MG63 (cell line): Measurements from ENCODE around the gene FYCO1. TPM values are rescaled to one million over a fixed set of nuclear protein-coding genes. Genes with fewer than 3 reads are reported as not detected.
"Not testable (repeated sequence)": the region's sequence is repeated elsewhere in the genome, so short reads cannot be mapped to it uniquely, and the experiment has no call there.

Experiments
- DNase-seq: peaks from one replicate; pipeline ENCODE4 v3.0.0-alpha.2; 2020
- H3K27me3 ChIP-seq: fragments of 250-450 bp; sonication (Bioruptor Pico); 2 replicates; pipeline ENCODE4 v1.5.1; 2020; ENCODE audit warnings: mild to moderate bottlenecking, moderate library complexity
- H3K36me3 ChIP-seq: fragments of 250-450 bp; sonication (Bioruptor Pico); 2 replicates; pipeline ENCODE4 v1.5.1; 2020; ENCODE audit warnings: mild to moderate bottlenecking, moderate library complexity
- H3K4me3 ChIP-seq: fragments of 250-450 bp; sonication (Bioruptor Pico); 2 replicates; pipeline ENCODE4 v1.5.1; 2020; ENCODE audit warnings: mild to moderate bottlenecking, moderate library complexity
- H3K9me3 ChIP-seq: fragments of 250-450 bp; sonication (Bioruptor Pico); 2 replicates; pipeline ENCODE4 v1.5.1; 2020; ENCODE audit warnings: mild to moderate bottlenecking, moderate library complexity
- total RNA-seq: library from RNA; depleted of rRNA; stranded (reverse); fragments of >200 nt; shearing (Covaris generic); gene quantifications from 2 replicates; pipeline ENCODE4 v1.2.3, GENCODE V29; 2014; ENCODE audit warnings: low replicate concordance; rRNA removed

FYCO1 gene
- total RNA-seq: 10.5 and 12.6 TPM in 2 replicates

DNA sequence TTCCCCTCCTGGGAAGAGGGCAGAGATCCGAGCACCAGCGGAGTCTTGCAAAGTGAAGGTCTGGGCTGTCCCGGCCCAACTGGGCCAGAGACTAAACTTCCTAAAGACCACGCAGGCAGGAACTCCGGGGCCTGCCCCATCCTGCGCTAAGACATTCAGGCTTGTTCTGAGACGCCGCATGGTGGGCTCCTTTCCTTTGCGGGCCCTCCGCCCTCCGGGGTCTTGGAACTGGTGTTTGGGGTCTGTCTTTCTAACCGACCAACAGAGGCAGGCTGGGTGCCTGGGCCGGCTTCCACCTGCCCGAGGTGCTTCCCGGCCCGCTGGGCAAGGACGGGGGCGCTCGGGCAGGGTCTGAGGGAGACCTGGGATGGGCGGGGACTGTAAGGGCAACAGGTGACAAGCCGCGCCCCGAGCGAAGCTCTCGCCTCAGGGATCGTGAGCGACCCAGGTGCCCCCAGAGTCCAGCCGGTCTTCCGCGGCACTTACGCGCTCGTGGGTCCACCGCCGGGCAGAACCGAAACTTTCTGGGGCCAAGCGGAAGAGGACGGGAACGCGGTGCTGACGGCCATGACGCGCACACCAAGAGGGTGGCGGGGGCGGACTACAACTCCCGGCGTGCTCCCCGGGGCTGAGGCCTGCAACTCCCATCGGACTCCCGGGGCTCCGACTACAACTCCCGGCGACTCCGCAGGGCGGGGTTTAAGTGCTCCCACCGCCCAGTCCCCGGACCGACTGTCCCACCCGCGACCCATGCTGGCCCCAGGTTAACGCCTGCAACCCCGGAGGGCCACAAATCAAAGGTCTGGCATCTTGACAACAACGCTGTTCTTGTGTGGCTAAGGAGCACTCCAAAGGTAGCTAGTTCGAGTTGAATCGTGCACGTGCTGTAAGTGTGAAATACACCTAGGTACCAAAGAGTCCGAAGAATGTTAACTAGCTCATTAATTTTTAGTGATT lies at the start of gene FYCO1:
FYCO1 (minus strand) TSS at position 589 of the 957 bp plus-strand sequence. CDS start 10,914 bp downstream, outside the sequence.
- DNase-seq: peak; percentile 91
- Histone ChIP-seq H3K36me3 (no peaks in the 10 kb centered on the region), H3K4me3 (peak within 1 kb of the TSS; percentile 73), H3K9me3 (no peaks in the 10 kb centered on the region), H3K27me3 (no peaks in the 10 kb centered on the region)

GRCh38 chr3:46038916-46039315 lies 43.3 kb upstream of the FYCO1 start:
- DNase-seq: no peak

DNA sequence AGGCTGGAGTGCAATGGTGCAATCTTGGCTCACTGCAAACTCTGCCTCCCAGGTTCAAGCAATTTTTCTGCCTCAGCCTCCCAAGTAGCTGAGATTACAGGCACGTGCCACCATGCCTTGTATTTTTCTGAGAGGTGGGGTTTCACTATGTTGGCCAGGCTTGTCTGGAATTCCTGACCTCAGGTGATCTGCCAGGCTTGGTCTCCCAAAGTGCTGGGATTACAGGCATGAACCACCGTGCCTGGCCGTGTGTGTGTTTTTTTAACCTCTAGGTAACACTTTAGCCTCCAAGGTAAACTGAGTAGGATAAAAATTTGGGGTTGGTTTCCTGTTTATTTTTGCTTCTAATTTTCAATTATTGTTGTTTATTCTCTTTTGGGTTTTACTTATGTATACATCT lies 42.4 kb upstream of the FYCO1 start:
- not testable (repeated sequence) for DNase-seq, H3K36me3 ChIP-seq, H3K27me3 ChIP-seq, H3K4me3 ChIP-seq, H3K9me3 ChIP-seq

More at GRCh38 chr3:46038916-46039315, 43.3 kb upstream of the FYCO1 start:
- Histone ChIP-seq H3K27me3 (no peaks in the 10 kb centered on the region), H3K4me3 (no peak overlapping the region), H3K9me3 (no peaks in the 10 kb centered on the region), H3K36me3 (no peaks in the 10 kb centered on the region)

- no peak for DNase-seq
- H3K27me3 ChIP-seq: no peaks in the 10 kb centered on the region
- H3K36me3 ChIP-seq: no peaks in the 10 kb centered on the region
- no peak overlapping the region for H3K4me3 ChIP-seq
- H3K9me3 ChIP-seq: no peaks in the 10 kb centered on the region
Observed at GRCh38 chr3:46036191-46036590, 40.6 kb upstream of the FYCO1 start.

GRCh38 chr3:46031747-46032146 lies 36.1 kb upstream of the FYCO1 start:
- Histone ChIP-seq H3K27me3 (no peaks in the 10 kb centered on the region), H3K36me3 (no peaks in the 10 kb centered on the region), H3K4me3 (no peak overlapping the region), H3K9me3 (peaks cover 2% of the 10 kb centered on the region; the same call in 1 of the 2 replicates)
- no peak for DNase-seq

DNA sequence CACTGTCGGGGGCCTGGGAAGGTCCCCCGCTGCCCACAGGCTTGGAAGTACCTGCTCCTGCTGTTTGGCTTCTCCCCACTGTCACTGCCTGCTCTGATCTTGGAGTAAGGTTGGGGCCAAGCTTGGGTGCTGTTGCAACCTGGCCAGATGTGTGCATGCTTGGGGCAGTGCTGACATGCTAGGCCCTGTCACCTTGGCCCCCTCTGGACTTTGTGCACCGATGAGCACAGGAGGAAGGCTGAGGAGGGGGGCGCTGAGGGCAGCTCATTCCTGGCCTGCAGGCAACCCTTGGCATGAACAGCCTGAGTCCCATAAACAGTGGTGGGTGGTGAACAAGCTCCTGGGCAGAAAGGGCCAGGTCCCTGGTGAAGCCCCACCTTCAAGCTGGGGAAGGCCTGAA lies 35.6 kb upstream of the FYCO1 start:
- no peaks in the 10 kb centered on the region for H3K27me3 ChIP-seq
- no peak overlapping the region for H3K4me3 ChIP-seq
- no peak for DNase-seq
- H3K9me3 ChIP-seq: peaks cover 2% of the 10 kb centered on the region; the same call in 1 of the 2 replicates
- H3K36me3 ChIP-seq: no peaks in the 10 kb centered on the region

GRCh38 chr3:46030626-46031025 lies 35.0 kb upstream of the FYCO1 start:
- Histone ChIP-seq H3K36me3 (no peaks in the 10 kb centered on the region), H3K9me3 (peaks cover 2% of the 10 kb centered on the region; the same call in 1 of the 2 replicates), H3K27me3 (no peaks in the 10 kb centered on the region), H3K4me3 (no peak overlapping the region)
- DNase-seq: no peak

DNA sequence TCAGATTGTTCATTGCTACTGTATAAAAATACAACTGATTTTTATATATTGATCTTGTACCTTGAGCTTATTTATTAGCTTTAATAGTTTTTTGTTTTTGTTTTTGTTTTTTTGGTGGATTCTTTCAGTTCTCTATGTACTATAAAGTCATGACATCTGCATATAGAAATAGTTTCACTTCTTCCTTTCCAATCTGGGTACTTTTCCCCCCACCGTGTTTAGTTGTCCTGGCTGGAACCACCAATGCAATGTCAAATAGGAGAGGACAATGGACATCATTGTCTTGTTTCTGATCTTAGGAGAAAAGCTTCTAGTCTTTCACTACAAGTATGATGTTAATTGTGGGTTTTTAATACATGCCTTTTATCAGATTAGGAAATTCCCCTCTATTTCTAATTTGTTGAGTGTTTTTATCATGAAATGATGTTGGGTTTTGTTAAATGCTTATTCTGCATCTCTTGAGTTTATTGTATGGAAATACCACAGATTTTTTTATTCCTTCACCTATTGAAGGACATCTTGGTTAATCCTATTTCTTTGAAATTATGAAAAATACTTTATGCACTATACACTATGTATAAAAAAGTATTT lies 34.4 kb upstream of the FYCO1 start:
- no peaks in the 10 kb centered on the region for H3K36me3 ChIP-seq
- H3K9me3 ChIP-seq: peaks cover 2% of the 10 kb centered on the region; the same call in 1 of the 2 replicates
- H3K4me3 ChIP-seq: no peak overlapping the region
- H3K27me3 ChIP-seq: no peaks in the 10 kb centered on the region
- DNase-seq: no peak

DNA sequence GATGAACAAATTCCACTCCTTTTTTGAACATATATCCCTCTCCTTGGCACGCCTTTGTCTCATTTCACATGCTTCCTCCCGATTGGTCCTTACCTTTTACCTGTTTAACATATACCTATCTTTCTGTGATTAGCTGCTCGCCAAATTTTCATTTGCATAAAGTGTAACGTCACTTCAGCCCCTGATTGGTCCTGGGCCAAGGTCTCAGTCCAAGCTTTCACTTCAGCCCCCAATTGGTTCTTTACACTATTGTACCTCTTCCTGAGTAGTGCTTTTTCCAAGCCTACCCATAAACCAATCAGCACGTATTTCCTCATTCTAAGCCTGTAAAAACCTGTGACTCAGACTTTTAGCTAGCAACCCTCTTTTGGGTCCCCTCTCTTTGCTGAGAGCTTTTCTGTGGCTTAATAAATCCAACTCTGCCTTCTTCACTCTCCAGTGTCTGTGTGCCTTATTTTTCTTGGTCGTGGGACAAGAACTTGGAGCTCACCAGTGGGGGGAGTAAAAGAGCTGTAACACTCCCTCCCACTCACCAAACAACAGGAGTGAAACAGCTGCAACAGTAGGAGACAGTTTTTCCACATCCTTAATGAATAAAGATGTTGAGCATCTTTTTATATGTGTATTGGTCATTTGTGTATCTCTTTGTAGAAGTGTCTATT lies 32.2 kb upstream of the FYCO1 start:
- Histone ChIP-seq H3K36me3 (no peaks in the 10 kb centered on the region), H3K9me3 (peaks cover 2% of the 10 kb centered on the region; the same call in 1 of the 2 replicates), H3K4me3 (no peak overlapping the region), H3K27me3 (no peaks in the 10 kb centered on the region)
- no peak for DNase-seq

- Histone ChIP-seq H3K9me3 (peaks cover 2% of the 10 kb centered on the region; the same call in 1 of the 2 replicates), H3K27me3 (no peaks in the 10 kb centered on the region), H3K36me3 (no peaks in the 10 kb centered on the region), H3K4me3 (no peak within 1 kb of the TSS)
- DNase-seq: no peak
Observed at GRCh38 chr3:46027021-46027705, 31.5 kb upstream of the FYCO1 start, which contains the start of gene XCR1. TSS of gene XCR1 (minus strand) at chr3:46027483. CDS start at chr3:46021947, 5,536 bp downstream.

DNA sequence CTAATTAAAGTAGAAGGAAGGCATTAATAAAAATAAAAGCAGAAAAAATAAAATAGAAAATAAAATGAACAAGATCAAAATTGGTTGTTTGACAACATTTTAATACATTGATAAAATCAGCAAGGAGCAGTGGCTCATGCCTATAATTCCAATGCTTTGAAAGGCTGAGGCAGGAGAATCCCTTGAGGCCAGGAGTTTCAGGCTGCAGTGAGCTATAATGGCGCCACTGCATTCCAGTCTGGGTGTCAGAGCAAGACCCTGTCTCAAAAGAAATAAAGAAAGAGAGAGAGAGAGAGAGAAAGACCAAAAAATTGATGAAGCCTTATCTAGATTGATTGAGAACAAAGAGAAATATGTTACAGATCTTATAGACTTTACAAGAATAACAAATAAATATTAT lies 29.5 kb upstream of the FYCO1 start:
- no peak for DNase-seq
- no peaks in the 10 kb centered on the region for H3K27me3 ChIP-seq
- no peak overlapping the region for H3K4me3 ChIP-seq
- H3K36me3 ChIP-seq: no peaks in the 10 kb centered on the region
- H3K9me3 ChIP-seq: peaks cover 2% of the 10 kb centered on the region; the same call in 1 of the 2 replicates

DNA sequence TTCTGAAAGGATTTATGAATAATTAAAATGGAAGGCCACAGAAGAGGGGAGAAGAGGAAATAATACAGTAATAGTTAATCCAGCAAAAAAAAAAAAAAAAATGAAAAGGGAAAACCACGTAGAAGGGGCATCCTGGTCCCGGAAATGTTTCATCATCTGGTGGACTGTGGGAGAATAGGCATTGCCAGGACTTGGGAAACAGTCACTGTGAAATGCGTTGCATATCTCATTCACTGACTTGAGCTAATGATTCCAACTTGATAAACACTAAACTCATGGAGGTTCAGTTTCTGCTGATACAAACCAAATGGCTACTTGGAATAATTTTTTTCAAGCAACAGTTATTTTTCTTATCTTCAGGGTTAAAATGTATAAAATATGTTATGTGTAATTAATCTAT lies 28.5 kb upstream of the FYCO1 start:
- Histone ChIP-seq H3K9me3 (peaks cover 2% of the 10 kb centered on the region; the same call in 1 of the 2 replicates), H3K36me3 (no peaks in the 10 kb centered on the region), H3K4me3 (no peak overlapping the region), H3K27me3 (no peaks in the 10 kb centered on the region)
- DNase-seq: no peak

DNA sequence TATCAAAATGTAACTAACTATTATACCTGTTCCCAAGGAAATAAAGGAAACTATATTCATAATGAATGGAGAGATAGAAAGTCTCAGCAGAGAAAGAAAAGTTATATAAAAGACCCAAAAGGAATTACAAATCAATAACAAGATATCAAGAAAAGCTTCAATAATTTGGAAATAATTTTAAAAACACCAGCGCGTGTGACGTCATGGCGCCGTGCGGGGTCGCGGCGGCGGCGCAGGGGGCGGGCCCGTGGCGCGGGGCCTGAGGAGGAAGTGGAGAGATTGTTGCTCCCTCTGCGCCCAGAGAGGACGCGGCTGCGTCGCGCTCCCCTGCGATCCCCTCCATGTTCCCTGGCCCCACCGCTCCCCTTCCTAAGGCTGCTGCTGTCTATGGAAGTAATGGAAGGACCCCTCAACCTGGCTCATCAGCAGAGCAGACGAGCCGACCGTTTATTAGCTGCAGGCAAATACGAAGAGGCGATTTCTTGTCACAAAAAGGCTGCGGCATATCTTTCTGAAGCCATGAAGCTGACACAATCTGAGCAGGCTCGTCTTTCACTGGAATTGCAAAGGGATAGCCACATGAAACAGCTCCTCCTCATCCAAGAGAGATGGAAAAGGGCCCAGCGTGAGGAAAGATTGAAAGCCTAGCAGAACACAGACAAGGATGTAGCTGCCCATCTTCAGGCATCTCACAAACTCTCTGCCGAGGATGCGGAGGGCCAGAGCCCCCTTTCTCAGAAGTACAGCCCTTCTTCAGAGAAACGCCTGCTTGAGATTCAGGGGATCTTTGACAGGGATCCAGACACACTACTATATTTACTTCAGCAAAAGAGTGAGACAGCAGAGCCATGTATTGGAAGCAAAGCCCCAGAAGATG lies 27.5 kb upstream of the FYCO1 start:
- H3K27me3 ChIP-seq: no peaks in the 10 kb centered on the region
- DNase-seq: no peak

GRCh38 chr3:46021516-46021915 lies 25.9 kb upstream of the FYCO1 start:
- Histone ChIP-seq H3K9me3 (no peaks in the 10 kb centered on the region), H3K36me3 (no peaks in the 10 kb centered on the region), H3K27me3 (no peaks in the 10 kb centered on the region), H3K4me3 (no peak overlapping the region)
- no peak for DNase-seq

More for the DNA sequence above, 27.5 kb upstream of the FYCO1 start:
- no peaks in the 10 kb centered on the region for H3K36me3 ChIP-seq
- peaks cover 2% of the 10 kb centered on the region; the same call in 1 of the 2 replicates for H3K9me3 ChIP-seq
- no peak overlapping the region for H3K4me3 ChIP-seq

DNA sequence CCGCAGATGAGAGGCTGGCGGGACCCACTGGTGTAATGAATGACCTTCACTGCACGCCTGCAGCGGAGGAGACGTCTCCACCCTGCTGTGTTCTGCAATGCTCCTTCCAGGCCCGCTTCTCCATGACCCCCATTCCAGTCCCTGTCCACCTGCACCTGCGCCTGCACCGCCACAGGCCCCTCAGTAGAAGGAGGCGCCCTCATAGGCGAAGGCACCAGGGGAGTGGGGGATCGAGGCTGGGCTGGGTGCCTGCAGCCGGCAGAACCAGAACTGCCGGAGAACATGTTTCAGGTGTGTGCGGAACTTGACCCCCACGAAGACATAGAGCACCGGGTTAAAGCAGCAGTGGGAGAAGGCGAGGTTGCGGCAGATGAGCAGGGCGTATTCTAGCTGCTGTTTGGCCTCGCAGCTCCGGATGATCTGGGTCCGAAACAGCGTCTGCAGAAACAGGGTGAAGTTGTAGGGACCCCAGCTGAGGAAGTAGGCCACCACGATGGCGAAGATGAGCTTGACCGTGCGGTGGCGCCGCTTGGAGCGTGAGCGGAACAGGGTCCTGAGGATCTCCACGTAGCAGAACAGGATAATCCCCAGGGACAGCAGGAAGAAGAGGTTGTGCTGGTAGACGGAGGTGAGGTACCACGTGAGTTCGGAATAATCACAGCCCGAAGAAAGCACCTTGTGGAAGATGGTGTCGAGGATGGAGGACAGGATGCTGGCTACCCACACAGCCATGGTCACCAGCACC lies 25.3 kb upstream of the FYCO1 start:
- no peak for DNase-seq
- no peak overlapping the region for H3K4me3 ChIP-seq
- H3K36me3 ChIP-seq: no peaks in the 10 kb centered on the region
- no peaks in the 10 kb centered on the region for H3K27me3 ChIP-seq
- H3K9me3 ChIP-seq: no peaks in the 10 kb centered on the region
